ENCODE data around the gene SFXN1. TPM values are rescaled to one million over a fixed set of nuclear protein-coding genes. Genes with fewer than 3 reads are reported as not detected.
"Not testable (repeated sequence)": the region's sequence is repeated elsewhere in the genome, so short reads cannot be mapped to it uniquely, and the experiment has no call there.

SFXN1 gene
- total and polyA plus RNA-seq, 2 donors from 2014 or later = 33.4 to 35.4 TPM

- H3K9me3 ChIP-seq (ENCODE audit: control insufficient read depth in 2 of 3, insufficient read depth in 1 of 3, low read length in 3 of 3) = no peaks in the 10 kb centered on the region
- peaks cover 17% of the 10 kb centered on the region for H3K27me3 ChIP-seq (ENCODE audit: control insufficient read depth, insufficient read depth, low read length)
These were observed 33.4 kb upstream of the SFXN1 start for GRCh38 chr5:175444905-175445456.

GRCh38 chr5:175446378-175446777 is 32.0 kb upstream of the SFXN1 start:
- H3K27ac ChIP-seq (ENCODE audit: low read depth in 2 of 2, low read length in 2 of 2); H3K4me3 ChIP-seq (ENCODE audit: low read length in 3 of 3); intact Hi-C loops (cut with DNase I); H3K9me3 ChIP-seq (ENCODE audit: control insufficient read depth in 2 of 3, insufficient read depth in 1 of 3, low read length in 3 of 3); H3K36me3 ChIP-seq (ENCODE audit: control insufficient read depth in 2 of 3, insufficient read depth in 3 of 3, low read length in 3 of 3); FAIRE-seq; H3K4me1 ChIP-seq (ENCODE audit: control insufficient read depth in 2 of 3, insufficient read depth in 2 of 3, low read depth in 1 of 3, low read length in 3 of 3); H3K9ac ChIP-seq (ENCODE audit: low read length in 3 of 3); DNase-seq: not testable (repeated sequence)
- H3K27me3 ChIP-seq (ENCODE audit: control insufficient read depth, insufficient read depth, low read length) = peaks cover 17% of the 10 kb centered on the region

More at GRCh38 chr5:175444905-175445456, 33.4 kb upstream of the SFXN1 start:
- Histone ChIP-seq H3K36me3 (ENCODE audit: control insufficient read depth in 2 of 3, insufficient read depth in 3 of 3, low read length in 3 of 3) (no peaks in the 10 kb centered on the region), H3K27ac (ENCODE audit: low read depth in 2 of 2, low read length in 2 of 2) (no peak overlapping the region), H3K4me3 (ENCODE audit: low read length in 3 of 3) (no peak overlapping the region), H3K4me1 (ENCODE audit: control insufficient read depth in 2 of 3, insufficient read depth in 2 of 3, low read depth in 1 of 3, low read length in 3 of 3) (peaks cover 0 to 3% (median 0%) of the 10 kb centered on the region in 3 donors), H3K9ac (ENCODE audit: low read length in 3 of 3) (no peak overlapping the region)
- TF ChIP-seq CTCF (IDR thresholded peaks at IDR 0.05; ENCODE audit: borderline replicate concordance, extremely low read depth, insufficient read depth) = no peak
- DNase-seq (peak in 1 of 5 donors; percentile 8), FAIRE-seq (no peak)
- intact Hi-C loops (cut with DNase I) = loop anchor here (5.0 kb wide), 1 partner anchor 493 kb away; no protein-coding TSS in a partner anchor

GRCh38 chr5:175447571-175447970 is 30.8 kb upstream of the SFXN1 start:
- Histone ChIP-seq H3K4me3 (ENCODE audit: low read length in 3 of 3) (no peak overlapping the region), H3K9ac (ENCODE audit: low read length in 3 of 3) (no peak overlapping the region), H3K27ac (ENCODE audit: low read depth in 2 of 2, low read length in 2 of 2) (no peak overlapping the region), H3K27me3 (ENCODE audit: control insufficient read depth, insufficient read depth, low read length) (peaks cover 11% of the 10 kb centered on the region), H3K4me1 (ENCODE audit: control insufficient read depth in 2 of 3, insufficient read depth in 2 of 3, low read depth in 1 of 3, low read length in 3 of 3) (peaks cover 0 to 3% (median 0%) of the 10 kb centered on the region in 3 donors), H3K9me3 (ENCODE audit: control insufficient read depth in 2 of 3, insufficient read depth in 1 of 3, low read length in 3 of 3) (no peaks in the 10 kb centered on the region), H3K36me3 (ENCODE audit: control insufficient read depth in 2 of 3, insufficient read depth in 3 of 3, low read length in 3 of 3) (no peaks in the 10 kb centered on the region)
- intact Hi-C loops (cut with DNase I) = no loop called here
- TF ChIP-seq CTCF (IDR thresholded peaks at IDR 0.05; ENCODE audit: borderline replicate concordance, extremely low read depth, insufficient read depth) = no peak
- no peak for FAIRE-seq
- DNase-seq = no peak

GRCh38 chr5:175448276-175448675 is 30.1 kb upstream of the SFXN1 start:
- no peak for TF ChIP-seq CTCF (IDR thresholded peaks at IDR 0.05; ENCODE audit: borderline replicate concordance, extremely low read depth, insufficient read depth)
- H3K36me3 ChIP-seq (ENCODE audit: control insufficient read depth in 2 of 3, insufficient read depth in 3 of 3, low read length in 3 of 3) = no peaks in the 10 kb centered on the region
- peaks cover 0 to 3% (median 0%) of the 10 kb centered on the region in 3 donors for H3K4me1 ChIP-seq (ENCODE audit: control insufficient read depth in 2 of 3, insufficient read depth in 2 of 3, low read depth in 1 of 3, low read length in 3 of 3)
- DNase-seq (no peak), FAIRE-seq (no peak)
- intact Hi-C loops (cut with DNase I) = no loop called here
- H3K27ac ChIP-seq (ENCODE audit: low read depth in 2 of 2, low read length in 2 of 2) = no peak overlapping the region
- peaks cover 10% of the 10 kb centered on the region for H3K27me3 ChIP-seq (ENCODE audit: control insufficient read depth, insufficient read depth, low read length)
- H3K9ac ChIP-seq (ENCODE audit: low read length in 3 of 3) = no peak overlapping the region
- no peaks in the 10 kb centered on the region for H3K9me3 ChIP-seq (ENCODE audit: control insufficient read depth in 2 of 3, insufficient read depth in 1 of 3, low read length in 3 of 3)
- H3K4me3 ChIP-seq (ENCODE audit: low read length in 3 of 3) = no peak overlapping the region
